ENCODE data around the gene LGI4.

The LGI4 gene

GRCh38 chr19:35149463-35149862 is 14.6 kb upstream of the LGI4 start:
- no peak for TF ChIP-seq CTCF (IDR thresholded peaks at IDR 0.05; ENCODE audit: low read depth, low read length, missing control alignments)
- no peak for DNase-seq (ENCODE audit: low read depth)
- H3K4me3 ChIP-seq (ENCODE audit: low read depth, low read length): no peak overlapping the region
- in situ Hi-C loops (cut with HindIII; ENCODE audit: low sequenced_read_pairs): no loop called here

GRCh38 chr19:35146746-35147459 is 12.0 kb upstream of the LGI4 start:
- no peak for TF ChIP-seq CTCF (IDR thresholded peaks at IDR 0.05; ENCODE audit: low read depth, low read length, missing control alignments)
- DNase-seq (ENCODE audit: low read depth): no peak
- in situ Hi-C loops (cut with HindIII; ENCODE audit: low sequenced_read_pairs): no loop called here
- H3K4me3 ChIP-seq (ENCODE audit: low read depth, low read length): no peak overlapping the region

- no peak overlapping the region for H3K4me3 ChIP-seq (ENCODE audit: low read depth, low read length)
- no peak for DNase-seq (ENCODE audit: low read depth)
- no peak for TF ChIP-seq CTCF (IDR thresholded peaks at IDR 0.05; ENCODE audit: low read depth, low read length, missing control alignments)
- in situ Hi-C loops (cut with HindIII; ENCODE audit: low sequenced_read_pairs): no loop called here
Observed at GRCh38 chr19:35144600-35145436, 10.0 kb upstream of the LGI4 start.

GRCh38 chr19:35144259-35144599 is 9.4 kb upstream of the LGI4 start:
- H3K4me3 ChIP-seq (ENCODE audit: low read depth, low read length): no peak overlapping the region
- DNase-seq (ENCODE audit: low read depth): no peak
- in situ Hi-C loops (cut with HindIII; ENCODE audit: low sequenced_read_pairs): no loop called here
- TF ChIP-seq CTCF (IDR thresholded peaks at IDR 0.05; ENCODE audit: low read depth, low read length, missing control alignments): no peak

- no peak for DNase-seq (ENCODE audit: low read depth)
- no peak for TF ChIP-seq CTCF (IDR thresholded peaks at IDR 0.05; ENCODE audit: low read depth, low read length, missing control alignments)
- in situ Hi-C loops (cut with HindIII; ENCODE audit: low sequenced_read_pairs): no loop called here
- no peak overlapping the region for H3K4me3 ChIP-seq (ENCODE audit: low read depth, low read length)
Observed at GRCh38 chr19:35143818-35144217, 9.0 kb upstream of the LGI4 start.

GRCh38 chr19:35143231-35143715 is 8.4 kb upstream of the LGI4 start, which contains the start of gene FXYD7:
Gene FXYD7, plus strand, starts transcription at chr19:35143255. Its CDS starts 79 bp downstream, at chr19:35143334.
- no peak within 1 kb of the TSS for H3K4me3 ChIP-seq (ENCODE audit: low read depth, low read length)
- in situ Hi-C loops (cut with HindIII; ENCODE audit: low sequenced_read_pairs): no loop called here
- DNase-seq (ENCODE audit: low read depth): no peak
- no peak for TF ChIP-seq CTCF (IDR thresholded peaks at IDR 0.05; ENCODE audit: low read depth, low read length, missing control alignments)

Measured in astrocyte of the cerebellum (primary cell).